ENCODE data around the gene PDZRN3. TPM values are rescaled to one million over a fixed set of nuclear protein-coding genes. Genes with fewer than 3 reads are reported as not detected.

Gene PDZRN3
- total RNA-seq, 1 donor, result 76.8 TPM

- peak; percentile 28 for DNase-seq (ENCODE audit: low read depth)
- no peak overlapping the region for H3K4me3 ChIP-seq (ENCODE audit: low read depth, low read length)
- TF ChIP-seq CTCF (IDR thresholded peaks at IDR 0.05; ENCODE audit: insufficient read depth, low read length), result no peak
Measured at GRCh38 chr3:73664389-73664788, 39.6 kb upstream of the PDZRN3 start.

GRCh38 chr3:73663495-73663894, 38.8 kb upstream of the PDZRN3 start:
- no peak for DNase-seq (ENCODE audit: low read depth)
- no peak for TF ChIP-seq CTCF (IDR thresholded peaks at IDR 0.05; ENCODE audit: insufficient read depth, low read length)

GRCh38 chr3:73661265-73661664, 36.5 kb upstream of the PDZRN3 start:
- H3K4me3 ChIP-seq (ENCODE audit: low read depth, low read length), result no peak overlapping the region
- no peak for TF ChIP-seq CTCF (IDR thresholded peaks at IDR 0.05; ENCODE audit: insufficient read depth, low read length)
- DNase-seq (ENCODE audit: low read depth), result peak; percentile 74

More at GRCh38 chr3:73663495-73663894, 38.8 kb upstream of the PDZRN3 start:
- no peak overlapping the region for H3K4me3 ChIP-seq (ENCODE audit: low read depth, low read length)

- no peak for TF ChIP-seq CTCF (IDR thresholded peaks at IDR 0.05; ENCODE audit: insufficient read depth, low read length)
- no peak overlapping the region for H3K4me3 ChIP-seq (ENCODE audit: low read depth, low read length)
- DNase-seq (ENCODE audit: low read depth), result no peak
Measured at GRCh38 chr3:73658227-73658626, 33.5 kb upstream of the PDZRN3 start.

- no peak for TF ChIP-seq CTCF (IDR thresholded peaks at IDR 0.05; ENCODE audit: insufficient read depth, low read length)
- no peak overlapping the region for H3K4me3 ChIP-seq (ENCODE audit: low read depth, low read length)
- DNase-seq (ENCODE audit: low read depth), result no peak
Measured at GRCh38 chr3:73657186-73657585, 32.4 kb upstream of the PDZRN3 start.

GRCh38 chr3:73656241-73656890, 31.6 kb upstream of the PDZRN3 start:
- no peak for TF ChIP-seq CTCF (IDR thresholded peaks at IDR 0.05; ENCODE audit: insufficient read depth, low read length)
- H3K4me3 ChIP-seq (ENCODE audit: low read depth, low read length), result no peak overlapping the region
- DNase-seq (ENCODE audit: low read depth), result peak; percentile 27

GRCh38 chr3:73655197-73655596, 30.5 kb upstream of the PDZRN3 start:
- no peak for TF ChIP-seq CTCF (IDR thresholded peaks at IDR 0.05; ENCODE audit: insufficient read depth, low read length)
- no peak for DNase-seq (ENCODE audit: low read depth)
- H3K4me3 ChIP-seq (ENCODE audit: low read depth, low read length), result no peak overlapping the region
